HepG2 (cell line): Measurements from ENCODE around the gene ADPRS.

Experiments used
- ATF2 ChIP-seq: sonication (generic); formaldehyde crosslinking; IDR thresholded peaks from 2 replicates; pipeline ENCODE4 v1.4.0; 2020; ENCODE audit warnings: missing genetic modification reagents
- CBX5 ChIP-seq: sonication (generic); formaldehyde crosslinking; IDR thresholded peaks from 2 replicates; pipeline ENCODE4 v1.4.0; 2020; ENCODE audit warnings: missing genetic modification reagents, borderline replicate concordance
- FOXP4 ChIP-seq: sonication (generic); formaldehyde crosslinking; IDR thresholded peaks from 2 replicates; pipeline ENCODE4 v1.4.0; 2020; ENCODE audit warnings: missing genetic modification reagents
- RELA ChIP-seq: sonication (generic); formaldehyde crosslinking; IDR thresholded peaks from 2 replicates; pipeline ENCODE4 v1.4.0; 2020; ENCODE audit warnings: missing genetic modification reagents
- TMF1 ChIP-seq: sonication (generic); formaldehyde crosslinking; IDR thresholded peaks from 2 replicates; pipeline ENCODE4 v1.8.1; 2022; ENCODE audit warnings: low read depth, missing genetic modification reagents

- no peak for TF ChIP-seq CBX5 (CRISPR knock-in tag)
- no peak for TF ChIP-seq ATF2 (CRISPR knock-in tag)
- no peak for TF ChIP-seq TMF1 (CRISPR knock-in tag)
- TF ChIP-seq FOXP4 (CRISPR knock-in tag), result no peak
- no peak for TF ChIP-seq RELA (CRISPR knock-in tag)
Measured at GRCh38 chr1:36084497-36085115, 4.1 kb upstream of the ADPRS start.
